Left lung (tissue), 10 donors: ENCODE measurements around the gene VTCN1. TPM values are rescaled to one million over a fixed set of nuclear protein-coding genes. Genes with fewer than 3 reads are reported as not detected.

Experiments
- ATAC-seq: fragments of 200-7000 bp; cut with Tn5 transposase; one replicate; pipeline ENCODE4 v1.9.1; 2020; ENCODE audit warnings: moderate library complexity
- DNase-seq, 4 donors: peaks; one replicate each; pipeline ENCODE4 v3.0.0-alpha.2; 2013 to 2020
- H3K27ac ChIP-seq, 2 donors: fragments of 200-600 bp; sonication (generic) in 1 of 2; one replicate each; pipeline versions ENCODE4 v1.5.0 to v1.8.0; 2020 to 2021
- H3K27me3 ChIP-seq, 2 donors: fragments of 200-600 bp; sonication (generic) in 1 of 2; one replicate each; pipeline versions ENCODE4 v1.5.0 to v1.8.0; 2020 to 2021
- H3K36me3 ChIP-seq, 2 donors: fragments of 200-600 bp; sonication (generic) in 1 of 2; one replicate each; pipeline versions ENCODE4 v1.5.0 to v1.8.0; 2020 to 2021
- H3K4me1 ChIP-seq, 2 donors: fragments of 200-600 bp; one replicate each; pipeline ENCODE4 v1.8.0; 2021
- H3K4me3 ChIP-seq, 2 donors: fragments of 200-600 bp; sonication (generic) in 1 of 2; one replicate each; pipeline versions ENCODE4 v1.5.0 to v1.8.0; 2020 to 2021; ENCODE audit warnings: mild to moderate bottlenecking in 1 of 2
- H3K9me3 ChIP-seq, 2 donors: fragments of 200-600 bp; sonication (generic) in 1 of 2; one replicate each; pipeline versions ENCODE4 v1.5.0 to v1.8.0; 2020 to 2021
- intact Hi-C, 2 donors: fragments of 100-400 bp; cut with DNase I; formaldehyde crosslinking; loops; one replicate each; pipeline versions ENCODE4 v1.11.2 to v1.14.2; 2022
- polyA plus RNA-seq, 6 donors: library from polyadenylated mRNA; unstranded; fragments of 120-200 nt; gene quantifications; one replicate each; pipeline ENCODE4 v1.2.1, GENCODE V29; 2013; ENCODE audit not compliant: insufficient read length in 6 of 6
- total RNA-seq, 2 donors: library from RNA; stranded (reverse); fragmentation: NEBNext Ultra II Directional; extraction: Animal tissue kit (Norgen Biotek cat#: 25700); gene quantifications; one replicate each; pipeline ENCODE4 v1.2.1, GENCODE V29; 2021
- TF ChIP-seq, protein P1 (sequence below), 2 donors: fragments of 200-600 bp; sonication (generic) in 1 of 2; IDR thresholded peaks; one replicate each; pipeline versions ENCODE4 v1.5.0 to v1.8.0; 2021; ENCODE audit warnings: antibody characterized with exemption in 2 of 2
- donor health status: DM: no; HTN: yes; CAD: no.
- donor health status: DM: no; HTN: no; CAD: no.

VTCN1 gene
- total and polyA plus RNA-seq, 8 donors, result 0.31 to 0.87 (median 0.54) TPM; not detected in 1

DNA sequence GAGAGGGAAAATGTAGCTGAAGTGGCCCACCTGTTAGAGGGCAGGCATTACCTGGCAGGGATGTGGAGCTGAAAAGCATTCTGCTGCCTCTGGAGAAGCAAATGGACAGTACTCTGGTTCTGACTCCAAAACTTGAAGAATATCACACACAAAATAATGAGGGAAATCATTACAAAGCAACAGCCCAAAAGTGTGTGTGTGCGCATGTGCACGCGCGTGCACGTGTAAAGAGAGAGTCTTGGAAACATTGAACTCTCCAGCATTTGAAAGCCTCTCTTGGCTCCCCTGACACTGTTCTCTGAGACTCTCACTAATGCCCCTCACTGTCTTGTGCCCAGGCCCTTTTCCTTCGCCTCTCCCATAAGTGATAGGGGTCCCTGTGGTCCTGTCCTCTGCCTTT lies 2.3 kb upstream of the VTCN1 start:
- ATAC-seq, result no peak
- Histone ChIP-seq H3K9me3 (peaks cover 0 to 9% of the 10 kb centered on the region in 2 donors), H3K36me3 (no peaks in the 10 kb centered on the region), H3K27ac (no peak overlapping the region), H3K4me1 (no peaks in the 10 kb centered on the region), H3K27me3 (no peaks in the 10 kb centered on the region), H3K4me3 (no peak overlapping the region)
- TF ChIP-seq, protein P1, sequence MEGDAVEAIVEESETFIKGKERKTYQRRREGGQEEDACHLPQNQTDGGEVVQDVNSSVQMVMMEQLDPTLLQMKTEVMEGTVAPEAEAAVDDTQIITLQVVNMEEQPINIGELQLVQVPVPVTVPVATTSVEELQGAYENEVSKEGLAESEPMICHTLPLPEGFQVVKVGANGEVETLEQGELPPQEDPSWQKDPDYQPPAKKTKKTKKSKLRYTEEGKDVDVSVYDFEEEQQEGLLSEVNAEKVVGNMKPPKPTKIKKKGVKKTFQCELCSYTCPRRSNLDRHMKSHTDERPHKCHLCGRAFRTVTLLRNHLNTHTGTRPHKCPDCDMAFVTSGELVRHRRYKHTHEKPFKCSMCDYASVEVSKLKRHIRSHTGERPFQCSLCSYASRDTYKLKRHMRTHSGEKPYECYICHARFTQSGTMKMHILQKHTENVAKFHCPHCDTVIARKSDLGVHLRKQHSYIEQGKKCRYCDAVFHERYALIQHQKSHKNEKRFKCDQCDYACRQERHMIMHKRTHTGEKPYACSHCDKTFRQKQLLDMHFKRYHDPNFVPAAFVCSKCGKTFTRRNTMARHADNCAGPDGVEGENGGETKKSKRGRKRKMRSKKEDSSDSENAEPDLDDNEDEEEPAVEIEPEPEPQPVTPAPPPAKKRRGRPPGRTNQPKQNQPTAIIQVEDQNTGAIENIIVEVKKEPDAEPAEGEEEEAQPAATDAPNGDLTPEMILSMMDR (IDR thresholded peaks at IDR 0.05), result no peak
- intact Hi-C loops, result no loop called here
- no peak for DNase-seq

DNA sequence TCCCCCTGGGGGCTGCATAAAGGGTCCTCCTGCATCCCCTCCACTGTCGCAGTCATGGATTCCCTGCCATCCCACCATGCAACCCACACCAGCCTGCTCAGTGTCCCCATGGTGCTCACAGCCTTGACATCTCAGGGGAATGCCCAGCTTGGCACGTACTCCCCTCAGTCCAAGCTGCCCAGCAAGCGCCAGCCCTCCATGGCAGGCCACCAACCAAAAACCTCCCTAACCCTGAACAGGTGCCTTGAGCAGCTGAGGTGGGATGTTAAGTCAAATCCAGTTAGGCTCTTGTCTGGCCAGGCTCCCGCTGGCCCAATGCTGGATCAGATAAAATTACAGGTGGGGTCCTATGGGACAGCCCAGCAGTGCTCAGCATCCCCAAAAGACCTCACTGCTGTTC lies 341 bp downstream of the VTCN1 start:
- H3K36me3 ChIP-seq, result no peaks in the 10 kb centered on the region
- intact Hi-C loops, result no loop called here
- TF ChIP-seq, protein P1 (IDR thresholded peaks at IDR 0.05), result no peak
- no peaks in the 10 kb centered on the region for H3K27me3 ChIP-seq
- no peaks in the 10 kb centered on the region for H3K9me3 ChIP-seq
- no peak for ATAC-seq
- H3K4me1 ChIP-seq, result no peaks in the 10 kb centered on the region
- H3K27ac ChIP-seq, result no peak overlapping the region
- no peak overlapping the region for H3K4me3 ChIP-seq
- no peak for DNase-seq

DNA sequence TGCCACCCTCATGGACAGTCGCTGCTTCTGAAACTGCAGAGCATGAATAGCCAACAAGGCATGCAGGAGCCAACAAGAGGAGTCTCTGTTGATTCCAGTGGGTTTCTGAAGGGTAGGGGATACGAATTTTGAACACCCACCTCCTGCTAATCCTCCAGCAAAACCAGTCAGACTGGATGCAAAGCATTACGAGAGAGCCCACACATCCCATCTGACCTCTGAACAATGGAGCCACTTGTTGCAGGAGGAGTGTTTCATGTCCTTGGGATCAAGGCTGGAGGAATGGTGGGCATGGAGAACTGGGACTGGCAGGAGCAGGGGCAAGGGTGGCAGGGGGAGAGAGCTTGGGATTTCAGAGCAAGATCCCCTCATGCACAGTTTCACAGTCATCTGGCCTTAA lies 1.6 kb downstream of the VTCN1 start:
- ATAC-seq (no peak), DNase-seq (peak in 1 of 4 donors; percentile 27)
- intact Hi-C loops, result no loop called here
- Histone ChIP-seq H3K4me1 (no peaks in the 10 kb centered on the region), H3K27me3 (no peaks in the 10 kb centered on the region), H3K4me3 (no peak overlapping the region), H3K9me3 (no peaks in the 10 kb centered on the region), H3K27ac (no peak overlapping the region), H3K36me3 (no peaks in the 10 kb centered on the region)
- TF ChIP-seq, protein P1 (IDR thresholded peaks at IDR 0.05), result no peak

DNA sequence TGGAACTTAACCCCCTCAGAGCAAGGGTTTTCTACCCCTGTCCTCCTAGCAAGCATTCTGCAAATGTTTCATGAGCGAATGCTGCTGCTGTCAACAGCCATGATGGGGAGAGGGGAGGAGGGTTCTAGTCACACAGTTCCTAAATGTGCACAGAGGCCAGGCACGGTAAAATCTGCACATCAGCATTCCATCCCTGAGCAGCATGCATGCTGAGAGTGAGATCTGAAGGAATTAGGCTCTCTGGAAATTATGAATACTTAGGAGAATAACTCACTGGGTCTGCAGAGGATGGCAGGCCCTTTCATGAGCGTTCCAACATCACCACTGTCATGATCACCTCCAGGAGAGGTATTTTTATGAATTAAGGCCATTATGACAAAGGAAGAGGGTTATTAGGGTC lies 2.1 kb downstream of the VTCN1 start:
- H3K4me3 ChIP-seq, result no peak overlapping the region
- no peak for DNase-seq
- intact Hi-C loops, result no loop called here
- no peaks in the 10 kb centered on the region for H3K4me1 ChIP-seq
- H3K27me3 ChIP-seq, result no peaks in the 10 kb centered on the region
- TF ChIP-seq, protein P1 (IDR thresholded peaks at IDR 0.05), result no peak
- ATAC-seq, result no peak
- no peaks in the 10 kb centered on the region for H3K36me3 ChIP-seq
- no peak overlapping the region for H3K27ac ChIP-seq
- no peaks in the 10 kb centered on the region for H3K9me3 ChIP-seq

DNA sequence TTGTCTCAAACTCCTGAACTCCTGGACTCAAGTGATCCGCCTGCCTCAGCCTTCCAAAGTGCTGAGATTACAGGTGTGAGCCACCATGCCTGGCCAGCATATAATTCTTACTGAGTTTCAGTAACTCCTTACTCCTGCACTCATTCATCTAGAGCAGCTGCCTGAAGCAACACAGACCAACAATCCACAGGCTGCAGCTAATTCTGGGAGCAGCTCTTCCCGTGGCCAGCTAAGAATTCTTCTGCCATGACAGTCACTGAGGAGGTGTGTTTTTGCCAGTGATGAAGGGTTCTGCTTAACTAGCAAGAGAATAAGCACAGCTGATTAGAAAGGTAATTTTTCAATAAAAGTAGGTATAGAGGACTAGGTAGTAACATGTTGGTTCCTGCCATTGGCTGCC lies 5.4 kb downstream of the VTCN1 start:
- no peak for DNase-seq

More for the DNA sequence above, 5.4 kb downstream of the VTCN1 start:
- ATAC-seq, result no peak
- intact Hi-C loops, result no loop called here
- no peak overlapping the region for H3K27ac ChIP-seq
- H3K4me3 ChIP-seq, result no peak overlapping the region
- H3K27me3 ChIP-seq, result no peaks in the 10 kb centered on the region
- H3K4me1 ChIP-seq, result no peaks in the 10 kb centered on the region
- H3K9me3 ChIP-seq, result no peaks in the 10 kb centered on the region
- TF ChIP-seq, protein P1 (IDR thresholded peaks at IDR 0.05), result no peak
- no peaks in the 10 kb centered on the region for H3K36me3 ChIP-seq
